Panc1 (cell line): ENCODE measurements around the gene RIC3. TPM values are rescaled to one million over a fixed set of nuclear protein-coding genes. Genes with fewer than 3 reads are reported as not detected.

Experiments
- ATAC-seq: fragments of 200-7000 bp; cut with Tn5 transposase; 2 replicates; pipeline ENCODE4 v1.9.1; 2020; ENCODE audit warnings: mild to moderate bottlenecking, moderate library complexity
- BruUV-seq: library from RNA; stranded (reverse); fragments of 400-500 nt; replicated peaks from 2 replicates; lab custom pipeline; 2021; lab: Mats Ljungman, UMichigan
- CTCF ChIA-PET: fragments of 300-600 bp; sonication (Branson Sonifier 250); formaldehyde crosslinking; loops from one replicate; lab custom pipeline; 2022; ENCODE audit warnings: antibody characterized with exemption; lab: Charles Lee
- POLR2A ChIA-PET: fragments of 300-600 bp; sonication (Branson Sonifier 250); formaldehyde crosslinking; loops from one replicate; lab custom pipeline; 2022; ENCODE audit warnings: antibody characterized with exemption; lab: Charles Lee
- DNase-seq: peaks from one replicate; pipeline ENCODE4 v3.0.0-alpha.2; 2010; ENCODE audit warnings: low read depth, low spot score
- H3K27ac ChIP-seq: 2 replicates; pipeline ENCODE4 v1.5.1; 2011; ENCODE audit warnings: mild to moderate bottlenecking, low read length, inconsistent platforms
- H3K27me3 ChIP-seq: fragments of 200-500 bp; sonication (Bioruptor generic); 2 replicates; pipeline ENCODE4 v1.6.0; 2014; ENCODE audit warnings: low read length, inconsistent platforms; ENCODE audit not compliant: control insufficient read depth, insufficient read depth
- H3K36me3 ChIP-seq: fragments of 200-500 bp; sonication (Bioruptor generic); 2 replicates; pipeline ENCODE4 v1.5.1; 2014; ENCODE audit warnings: inconsistent platforms, mild to moderate bottlenecking, low read length, moderate library complexity; ENCODE audit not compliant: control insufficient read depth, insufficient read depth
- H3K4me1 ChIP-seq: 2 replicates; pipeline ENCODE4 v1.5.1; 2011; ENCODE audit warnings: inconsistent platforms, mild to moderate bottlenecking, low read length, moderate library complexity; ENCODE audit not compliant: control insufficient read depth, insufficient read depth
- H3K4me3 ChIP-seq, 2 experiments: 2 replicates each; pipeline ENCODE4 v1.5.1; 2011 to 2012; ENCODE audit warnings: low read depth in 2 of 2, low read length in 2 of 2, mild to moderate bottlenecking in 2 of 2, inconsistent platforms in 1 of 2, moderate library complexity in 1 of 2
- H3K9me3 ChIP-seq: fragments of 200-500 bp; sonication (Bioruptor generic); 2 replicates; pipeline ENCODE4 v1.5.1; 2014; ENCODE audit warnings: low read depth, mild to moderate bottlenecking, inconsistent platforms, low read length, moderate library complexity; ENCODE audit not compliant: control insufficient read depth, insufficient read depth
- POLR2AphosphoS5 ChIP-seq: IDR thresholded peaks from 2 replicates; pipeline ENCODE4 v1.6.1; 2012; ENCODE audit warnings: mild to moderate bottlenecking, low read depth, low read length, moderate library complexity
- SIN3A ChIP-seq: IDR thresholded peaks from 2 replicates; pipeline ENCODE4 v1.6.1; 2012; ENCODE audit warnings: low read depth, mild to moderate bottlenecking, low read length, moderate library complexity, borderline replicate concordance; ENCODE audit not compliant: insufficient read depth
- TCF7L2 ChIP-seq: IDR thresholded peaks from 2 replicates; pipeline ENCODE4 v1.6.1; 2011; ENCODE audit warnings: mild to moderate bottlenecking, low read depth, low read length, inconsistent platforms
- in situ Hi-C: cut with HindIII; loops from 2 replicates; pipeline ENCODE4 v1.10.0; 2016; ENCODE audit warnings: low sequenced_read_pairs, low pct_unique_long_range_greater_than_20kb
- intact Hi-C: fragments of 100-400 bp; cut with micrococcal nuclease; formaldehyde crosslinking; loops from one replicate; pipeline ENCODE4 v1.10.0; 2022; ENCODE audit not compliant: unreplicated experiment
- total RNA-seq: library from RNA; stranded (reverse); gene quantifications from one replicate; pipeline ENCODE4 v1.2.1, GENCODE V29; 2021; ENCODE audit not compliant: unreplicated experiment
- TF ChIP-seq, protein P1 (sequence below): fragments of 450-650 bp; IDR thresholded peaks from 2 replicates; pipeline ENCODE4 v1.5.1; 2017; ENCODE audit warnings: mild to moderate bottlenecking
- TF ChIP-seq, protein P2 (sequence below), 2 experiments: IDR thresholded peaks; 2 replicates each; pipeline ENCODE4 v1.6.1; 2011 to 2012; ENCODE audit warnings: low read depth in 2 of 2, control low read depth in 1 of 2, low read length in 1 of 2, mild to moderate bottlenecking in 1 of 2, moderate library complexity in 1 of 2; ENCODE audit not compliant: insufficient read depth in 1 of 2

Gene RIC3
- total RNA-seq, 1 experiment from 2014 or later, result 4.2 TPM

GRCh38 chr11:8100605-8101004, 68.2 kb downstream of the RIC3 start:
- ChIA-PET POLR2A (interaction anchor here (0.7 kb wide), 1 partner anchor 110 kb away, joined by 3 read pairs; no protein-coding TSS in a partner anchor), CTCF (interaction anchor here (1.1 to 4.0 kb wide), 5 partner anchors 10 to 151 kb away, joined by 3 to 80 read pairs (median 16); no protein-coding TSS in a partner anchor)
- no peak overlapping the region for H3K4me3 ChIP-seq
- no peaks in the 10 kb centered on the region for H3K9me3 ChIP-seq
- no peaks in the 10 kb centered on the region for H3K36me3 ChIP-seq
- ATAC-seq (no peak), DNase-seq (no peak)
- in situ Hi-C loops (no loop called here), intact Hi-C loops (no loop called here)
- TF ChIP-seq, protein P1, sequence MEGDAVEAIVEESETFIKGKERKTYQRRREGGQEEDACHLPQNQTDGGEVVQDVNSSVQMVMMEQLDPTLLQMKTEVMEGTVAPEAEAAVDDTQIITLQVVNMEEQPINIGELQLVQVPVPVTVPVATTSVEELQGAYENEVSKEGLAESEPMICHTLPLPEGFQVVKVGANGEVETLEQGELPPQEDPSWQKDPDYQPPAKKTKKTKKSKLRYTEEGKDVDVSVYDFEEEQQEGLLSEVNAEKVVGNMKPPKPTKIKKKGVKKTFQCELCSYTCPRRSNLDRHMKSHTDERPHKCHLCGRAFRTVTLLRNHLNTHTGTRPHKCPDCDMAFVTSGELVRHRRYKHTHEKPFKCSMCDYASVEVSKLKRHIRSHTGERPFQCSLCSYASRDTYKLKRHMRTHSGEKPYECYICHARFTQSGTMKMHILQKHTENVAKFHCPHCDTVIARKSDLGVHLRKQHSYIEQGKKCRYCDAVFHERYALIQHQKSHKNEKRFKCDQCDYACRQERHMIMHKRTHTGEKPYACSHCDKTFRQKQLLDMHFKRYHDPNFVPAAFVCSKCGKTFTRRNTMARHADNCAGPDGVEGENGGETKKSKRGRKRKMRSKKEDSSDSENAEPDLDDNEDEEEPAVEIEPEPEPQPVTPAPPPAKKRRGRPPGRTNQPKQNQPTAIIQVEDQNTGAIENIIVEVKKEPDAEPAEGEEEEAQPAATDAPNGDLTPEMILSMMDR, result no peak
- TF ChIP-seq TCF7L2, result no peak
- H3K4me1 ChIP-seq, result no peaks in the 10 kb centered on the region
- no peaks in the 10 kb centered on the region for H3K27me3 ChIP-seq
- BruUV-seq, result no TSS peak
- no peak overlapping the region for H3K27ac ChIP-seq

- no peak for TF ChIP-seq TCF7L2
- TF ChIP-seq, protein P1, result no peak
- no peak for TF ChIP-seq SIN3A
- TF ChIP-seq POLR2AphosphoS5, result no peak
- TF ChIP-seq, protein P2, sequence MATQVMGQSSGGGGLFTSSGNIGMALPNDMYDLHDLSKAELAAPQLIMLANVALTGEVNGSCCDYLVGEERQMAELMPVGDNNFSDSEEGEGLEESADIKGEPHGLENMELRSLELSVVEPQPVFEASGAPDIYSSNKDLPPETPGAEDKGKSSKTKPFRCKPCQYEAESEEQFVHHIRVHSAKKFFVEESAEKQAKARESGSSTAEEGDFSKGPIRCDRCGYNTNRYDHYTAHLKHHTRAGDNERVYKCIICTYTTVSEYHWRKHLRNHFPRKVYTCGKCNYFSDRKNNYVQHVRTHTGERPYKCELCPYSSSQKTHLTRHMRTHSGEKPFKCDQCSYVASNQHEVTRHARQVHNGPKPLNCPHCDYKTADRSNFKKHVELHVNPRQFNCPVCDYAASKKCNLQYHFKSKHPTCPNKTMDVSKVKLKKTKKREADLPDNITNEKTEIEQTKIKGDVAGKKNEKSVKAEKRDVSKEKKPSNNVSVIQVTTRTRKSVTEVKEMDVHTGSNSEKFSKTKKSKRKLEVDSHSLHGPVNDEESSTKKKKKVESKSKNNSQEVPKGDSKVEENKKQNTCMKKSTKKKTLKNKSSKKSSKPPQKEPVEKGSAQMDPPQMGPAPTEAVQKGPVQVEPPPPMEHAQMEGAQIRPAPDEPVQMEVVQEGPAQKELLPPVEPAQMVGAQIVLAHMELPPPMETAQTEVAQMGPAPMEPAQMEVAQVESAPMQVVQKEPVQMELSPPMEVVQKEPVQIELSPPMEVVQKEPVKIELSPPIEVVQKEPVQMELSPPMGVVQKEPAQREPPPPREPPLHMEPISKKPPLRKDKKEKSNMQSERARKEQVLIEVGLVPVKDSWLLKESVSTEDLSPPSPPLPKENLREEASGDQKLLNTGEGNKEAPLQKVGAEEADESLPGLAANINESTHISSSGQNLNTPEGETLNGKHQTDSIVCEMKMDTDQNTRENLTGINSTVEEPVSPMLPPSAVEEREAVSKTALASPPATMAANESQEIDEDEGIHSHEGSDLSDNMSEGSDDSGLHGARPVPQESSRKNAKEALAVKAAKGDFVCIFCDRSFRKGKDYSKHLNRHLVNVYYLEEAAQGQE (IDR thresholded peaks at IDR 0.05; ENCODE audit: insufficient read depth in 1 of 2, low read depth in 2 of 2, low read length in 1 of 2), result no peak
- in situ Hi-C loops, result no loop called here
- ATAC-seq, result no peak
- no peak overlapping the region for H3K4me3 ChIP-seq
- CTCF ChIA-PET, result interaction anchor here (1.1 to 4.0 kb wide), 8 partner anchors 10 to 151 kb away, joined by 3 to 80 read pairs (median 11); no protein-coding TSS in a partner anchor
- POLR2A ChIA-PET, result no interaction called here
- no peaks in the 10 kb centered on the region for H3K9me3 ChIP-seq
- no peaks in the 10 kb centered on the region for H3K4me1 ChIP-seq
- no peak overlapping the region for H3K27ac ChIP-seq
- BruUV-seq, result no TSS peak
- DNase-seq, result no peak
- intact Hi-C loops, result no loop called here
- no peaks in the 10 kb centered on the region for H3K27me3 ChIP-seq
- no peaks in the 10 kb centered on the region for H3K36me3 ChIP-seq
Measured at GRCh38 chr11:8100158-8100557, 68.7 kb downstream of the RIC3 start.
